SK-N-SH treated with all-trans-retinoic acid at 6 μM for 48 hours (cell line): ENCODE data around the gene IL12RB1.

Source experiments
- ATAC-seq: fragments of 200-7000 bp; cut with Tn5 transposase; 3 replicates; pipeline ENCODE4 v1.9.1; 2020; ENCODE audit warnings: mild to moderate bottlenecking, moderate library complexity
- ARNTL ChIP-seq: fragments of 450-650 bp; formaldehyde crosslinking; IDR thresholded peaks from 2 replicates; pipeline ENCODE4 v1.5.0; 2020; ENCODE audit warnings: low read depth, mild to moderate bottlenecking, moderate library complexity, borderline replicate concordance
- BACH2 ChIP-seq: fragments of 250-450 bp; sonication (Bioruptor Pico); IDR thresholded peaks from 2 replicates; pipeline ENCODE4 v1.9.0; 2021; ENCODE audit warnings: mild to moderate bottlenecking, borderline replicate concordance
- CSDC2 ChIP-seq: fragments of 250-450 bp; sonication (Bioruptor Pico); IDR thresholded peaks from 2 replicates; pipeline ENCODE4 v1.5.0; 2020; ENCODE audit warnings: mild to moderate bottlenecking, moderate library complexity
- ESRRG ChIP-seq: fragments of 250-450 bp; sonication (Bioruptor Pico); IDR thresholded peaks from 2 replicates; pipeline ENCODE4 v1.6.1; 2021; ENCODE audit warnings: mild to moderate bottlenecking
- GLIS3 ChIP-seq: fragments of 250-450 bp; sonication (Bioruptor Pico); IDR thresholded peaks from 2 replicates; pipeline ENCODE4 v1.5.0; 2020; ENCODE audit warnings: mild to moderate bottlenecking, moderate library complexity
- ISL1 ChIP-seq: fragments of 250-450 bp; sonication (Bioruptor Pico); IDR thresholded peaks from 2 replicates; pipeline ENCODE4 v2.1.2; 2022; ENCODE audit warnings: mild to moderate bottlenecking, moderate library complexity
- PPARA ChIP-seq: fragments of 250-450 bp; sonication (Bioruptor Pico); IDR thresholded peaks from 2 replicates; pipeline ENCODE4 v1.5.0; 2020; ENCODE audit warnings: mild to moderate bottlenecking, borderline replicate concordance
- RARB ChIP-seq: fragments of 250-450 bp; sonication (Bioruptor Pico); IDR thresholded peaks from 2 replicates; pipeline ENCODE4 v1.8.0; 2021; ENCODE audit warnings: mild to moderate bottlenecking, moderate library complexity
- TCF4 ChIP-seq: fragments of 250-450 bp; sonication (Bioruptor Pico); IDR thresholded peaks from 2 replicates; pipeline ENCODE4 v1.8.0; 2021; ENCODE audit warnings: mild to moderate bottlenecking, moderate library complexity, borderline replicate concordance
- TOX ChIP-seq: fragments of 250-450 bp; sonication (Bioruptor Pico); IDR thresholded peaks from 2 replicates; pipeline ENCODE4 v1.8.0; 2021; ENCODE audit warnings: mild to moderate bottlenecking, moderate library complexity, borderline replicate concordance
- ZC3H10 ChIP-seq: fragments of 250-450 bp; sonication (Bioruptor Pico); IDR thresholded peaks from 2 replicates; pipeline ENCODE4 v1.5.1; 2021; ENCODE audit warnings: mild to moderate bottlenecking, moderate library complexity
- ZFP3 ChIP-seq: fragments of 250-450 bp; sonication (Bioruptor Pico); IDR thresholded peaks from 2 replicates; pipeline ENCODE4 v1.5.0; 2020; ENCODE audit warnings: mild to moderate bottlenecking, moderate library complexity
- ZFP30 ChIP-seq: fragments of 450-650 bp; formaldehyde crosslinking; IDR thresholded peaks from 2 replicates; pipeline ENCODE4 v1.5.0; 2022; ENCODE audit warnings: mild to moderate bottlenecking, moderate library complexity
- ZNF565 ChIP-seq: fragments of 450-650 bp; formaldehyde crosslinking; conservative IDR thresholded peaks from 2 replicates; pipeline ENCODE4 v1.5.0; 2020; ENCODE audit warnings: low read depth, mild to moderate bottlenecking, moderate library complexity
- ZNF8 ChIP-seq: fragments of 450-650 bp; formaldehyde crosslinking; IDR thresholded peaks from 2 replicates; pipeline ENCODE4 v1.5.0; 2020; ENCODE audit warnings: mild to moderate bottlenecking, moderate library complexity
- TF ChIP-seq, protein P1 (sequence below): fragments of 250-450 bp; sonication (Bioruptor Pico); IDR thresholded peaks from 2 replicates; pipeline ENCODE4 v1.5.0; 2020; ENCODE audit warnings: mild to moderate bottlenecking, moderate library complexity
- TF ChIP-seq, protein P2 (sequence below): fragments of 250-450 bp; sonication (Bioruptor Pico); IDR thresholded peaks from 2 replicates; pipeline ENCODE4 v1.8.0; 2021; ENCODE audit warnings: low read depth, mild to moderate bottlenecking, moderate library complexity, borderline replicate concordance
- TF ChIP-seq, protein P3 (sequence below): fragments of 250-450 bp; sonication (Bioruptor Pico); IDR thresholded peaks from 2 replicates; pipeline ENCODE4 v1.5.1; 2021; ENCODE audit warnings: mild to moderate bottlenecking, moderate library complexity
- TF ChIP-seq, protein P4 (sequence below): fragments of 250-450 bp; sonication (Bioruptor Pico); IDR thresholded peaks from 2 replicates; pipeline ENCODE4 v1.5.1; 2020; ENCODE audit warnings: low read depth, mild to moderate bottlenecking, moderate library complexity

IL12RB1 gene

DNA sequence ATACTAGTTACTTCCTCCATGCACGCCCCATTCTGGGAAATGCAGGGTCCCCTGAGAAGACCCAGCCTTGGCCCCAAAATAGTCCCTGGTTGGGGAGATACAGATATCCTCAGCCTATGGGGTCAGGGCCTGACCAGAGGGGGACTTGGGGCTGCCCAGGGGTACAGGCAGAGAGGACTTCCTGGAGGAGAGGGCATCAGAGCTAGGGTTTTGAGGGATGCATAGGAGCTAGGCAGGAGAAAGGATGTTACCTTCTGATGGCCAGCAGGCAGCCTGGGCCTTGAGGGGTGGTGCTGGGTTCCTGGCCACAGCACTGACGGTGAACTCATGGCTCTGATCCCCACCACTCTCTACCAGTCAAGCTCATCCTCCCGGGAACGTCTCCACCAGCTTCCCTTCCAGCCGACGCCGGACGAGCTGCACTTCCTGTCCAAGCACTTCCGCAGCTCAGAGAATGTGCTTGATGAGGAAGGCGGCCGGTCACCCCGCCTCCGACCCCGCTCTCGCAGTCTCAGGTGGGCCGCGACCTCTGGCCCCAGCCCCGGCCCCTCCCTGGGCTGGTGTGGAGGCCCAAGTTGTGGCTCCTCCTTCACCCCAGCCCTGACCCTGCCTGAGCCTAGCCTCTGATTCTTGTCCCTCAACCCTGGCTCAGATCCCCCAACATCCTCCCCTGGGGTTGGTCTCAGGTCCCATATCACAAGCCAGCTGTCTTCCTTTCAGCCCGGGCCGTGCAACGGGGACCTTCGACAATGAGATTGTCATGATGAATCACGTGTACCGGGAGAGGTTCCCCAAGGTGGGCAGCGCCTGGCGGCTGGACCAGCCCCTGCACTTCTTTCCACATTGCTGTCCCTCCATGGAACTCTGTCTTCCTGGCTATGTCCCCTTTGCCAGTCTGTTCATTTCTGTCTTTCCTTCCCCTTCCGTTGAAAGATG is 36.4 kb upstream of the IL12RB1 start:
- TF ChIP-seq ZFP3, result peak; percentile 98
- no peak for TF ChIP-seq TCF4 (CRISPR knock-in tag)

DNA sequence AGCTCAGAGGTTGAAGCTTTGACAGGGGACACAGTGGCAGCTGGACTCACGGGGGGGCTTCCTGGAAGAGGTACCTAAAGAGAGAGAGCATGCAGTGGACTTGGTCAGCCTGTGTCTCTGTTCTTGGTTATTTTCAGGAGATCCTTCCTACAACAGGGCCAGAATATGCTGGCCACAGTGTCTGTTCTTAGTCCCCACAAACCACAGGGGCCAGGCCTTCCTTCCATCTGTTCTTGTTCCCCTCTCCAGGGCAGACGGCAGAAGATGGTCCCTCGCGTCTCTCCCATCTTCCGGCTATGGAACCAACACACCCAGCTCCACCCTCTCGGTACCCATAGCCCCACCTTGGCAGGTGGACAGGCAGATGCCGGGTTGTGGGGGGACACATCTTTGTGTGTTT is 35.7 kb upstream of the IL12RB1 start:
- no peak for TF ChIP-seq CSDC2 (CRISPR knock-in tag)
- TF ChIP-seq, protein P1, sequence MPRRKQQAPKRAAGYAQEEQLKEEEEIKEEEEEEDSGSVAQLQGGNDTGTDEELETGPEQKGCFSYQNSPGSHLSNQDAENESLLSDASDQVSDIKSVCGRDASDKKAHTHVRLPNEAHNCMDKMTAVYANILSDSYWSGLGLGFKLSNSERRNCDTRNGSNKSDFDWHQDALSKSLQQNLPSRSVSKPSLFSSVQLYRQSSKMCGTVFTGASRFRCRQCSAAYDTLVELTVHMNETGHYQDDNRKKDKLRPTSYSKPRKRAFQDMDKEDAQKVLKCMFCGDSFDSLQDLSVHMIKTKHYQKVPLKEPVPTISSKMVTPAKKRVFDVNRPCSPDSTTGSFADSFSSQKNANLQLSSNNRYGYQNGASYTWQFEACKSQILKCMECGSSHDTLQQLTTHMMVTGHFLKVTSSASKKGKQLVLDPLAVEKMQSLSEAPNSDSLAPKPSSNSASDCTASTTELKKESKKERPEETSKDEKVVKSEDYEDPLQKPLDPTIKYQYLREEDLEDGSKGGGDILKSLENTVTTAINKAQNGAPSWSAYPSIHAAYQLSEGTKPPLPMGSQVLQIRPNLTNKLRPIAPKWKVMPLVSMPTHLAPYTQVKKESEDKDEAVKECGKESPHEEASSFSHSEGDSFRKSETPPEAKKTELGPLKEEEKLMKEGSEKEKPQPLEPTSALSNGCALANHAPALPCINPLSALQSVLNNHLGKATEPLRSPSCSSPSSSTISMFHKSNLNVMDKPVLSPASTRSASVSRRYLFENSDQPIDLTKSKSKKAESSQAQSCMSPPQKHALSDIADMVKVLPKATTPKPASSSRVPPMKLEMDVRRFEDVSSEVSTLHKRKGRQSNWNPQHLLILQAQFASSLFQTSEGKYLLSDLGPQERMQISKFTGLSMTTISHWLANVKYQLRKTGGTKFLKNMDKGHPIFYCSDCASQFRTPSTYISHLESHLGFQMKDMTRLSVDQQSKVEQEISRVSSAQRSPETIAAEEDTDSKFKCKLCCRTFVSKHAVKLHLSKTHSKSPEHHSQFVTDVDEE (CRISPR knock-in tag), result no peak
- TF ChIP-seq, protein P2, sequence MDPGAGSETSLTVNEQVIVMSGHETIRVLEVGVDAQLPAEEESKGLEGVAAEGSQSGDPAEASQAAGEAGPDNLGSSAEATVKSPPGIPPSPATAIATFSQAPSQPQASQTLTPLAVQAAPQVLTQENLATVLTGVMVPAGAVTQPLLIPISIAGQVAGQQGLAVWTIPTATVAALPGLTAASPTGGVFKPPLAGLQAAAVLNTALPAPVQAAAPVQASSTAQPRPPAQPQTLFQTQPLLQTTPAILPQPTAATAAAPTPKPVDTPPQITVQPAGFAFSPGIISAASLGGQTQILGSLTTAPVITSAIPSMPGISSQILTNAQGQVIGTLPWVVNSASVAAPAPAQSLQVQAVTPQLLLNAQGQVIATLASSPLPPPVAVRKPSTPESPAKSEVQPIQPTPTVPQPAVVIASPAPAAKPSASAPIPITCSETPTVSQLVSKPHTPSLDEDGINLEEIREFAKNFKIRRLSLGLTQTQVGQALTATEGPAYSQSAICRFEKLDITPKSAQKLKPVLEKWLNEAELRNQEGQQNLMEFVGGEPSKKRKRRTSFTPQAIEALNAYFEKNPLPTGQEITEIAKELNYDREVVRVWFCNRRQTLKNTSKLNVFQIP, result no peak
- TF ChIP-seq, all 23 proteins: peak for 0
- ATAC-seq, result no peak

More for the DNA sequence above, 36.4 kb upstream of the IL12RB1 start:
- ATAC-seq, result no peak

DNA sequence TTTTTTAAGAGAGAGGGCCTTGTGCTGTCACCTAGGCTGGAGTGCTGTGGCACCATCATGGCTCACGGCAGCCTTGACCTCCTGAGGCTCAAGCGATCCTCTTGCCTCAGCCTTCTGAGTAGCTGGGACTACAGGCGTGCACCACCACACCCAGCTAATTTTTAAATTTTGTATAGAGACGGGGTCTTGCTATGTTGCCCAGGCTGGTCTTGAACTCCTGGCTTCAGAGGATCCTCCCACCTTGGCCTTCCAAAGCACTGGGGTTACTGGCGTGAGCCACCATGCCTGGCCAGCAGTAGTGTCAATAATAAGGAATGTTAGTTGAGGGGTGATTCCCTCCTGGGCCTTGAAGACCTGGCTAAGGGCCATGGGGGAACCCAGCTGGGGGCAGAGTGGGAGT is 34.4 kb upstream of the IL12RB1 start:
- TF ChIP-seq, protein P3, sequence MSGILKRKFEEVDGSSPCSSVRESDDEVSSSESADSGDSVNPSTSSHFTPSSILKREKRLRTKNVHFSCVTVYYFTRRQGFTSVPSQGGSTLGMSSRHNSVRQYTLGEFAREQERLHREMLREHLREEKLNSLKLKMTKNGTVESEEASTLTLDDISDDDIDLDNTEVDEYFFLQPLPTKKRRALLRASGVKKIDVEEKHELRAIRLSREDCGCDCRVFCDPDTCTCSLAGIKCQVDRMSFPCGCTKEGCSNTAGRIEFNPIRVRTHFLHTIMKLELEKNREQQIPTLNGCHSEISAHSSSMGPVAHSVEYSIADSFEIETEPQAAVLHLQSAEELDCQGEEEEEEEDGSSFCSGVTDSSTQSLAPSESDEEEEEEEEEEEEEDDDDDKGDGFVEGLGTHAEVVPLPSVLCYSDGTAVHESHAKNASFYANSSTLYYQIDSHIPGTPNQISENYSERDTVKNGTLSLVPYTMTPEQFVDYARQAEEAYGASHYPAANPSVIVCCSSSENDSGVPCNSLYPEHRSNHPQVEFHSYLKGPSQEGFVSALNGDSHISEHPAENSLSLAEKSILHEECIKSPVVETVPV, result no peak
- no peak for TF ChIP-seq ZNF8 (CRISPR knock-in tag)
- no peak for TF ChIP-seq ESRRG (CRISPR knock-in tag)
- no peak for TF ChIP-seq GLIS3
- TF ChIP-seq ARNTL (CRISPR knock-in tag), result no peak
- no peak for TF ChIP-seq TOX (CRISPR knock-in tag)
- no peak for TF ChIP-seq RARB (CRISPR knock-in tag)
- TF ChIP-seq, protein P1 (CRISPR knock-in tag), result no peak
- no peak for TF ChIP-seq ZFP30 (CRISPR knock-in tag)
- no peak for TF ChIP-seq ZC3H10 (CRISPR knock-in tag)
- TF ChIP-seq BACH2 (CRISPR knock-in tag), result no peak
- no peak for TF ChIP-seq ISL1 (CRISPR knock-in tag)
- TF ChIP-seq ZNF565, result no peak
- no peak for TF ChIP-seq ZFP3
- TF ChIP-seq PPARA (CRISPR knock-in tag), result no peak
- TF ChIP-seq, protein P4, sequence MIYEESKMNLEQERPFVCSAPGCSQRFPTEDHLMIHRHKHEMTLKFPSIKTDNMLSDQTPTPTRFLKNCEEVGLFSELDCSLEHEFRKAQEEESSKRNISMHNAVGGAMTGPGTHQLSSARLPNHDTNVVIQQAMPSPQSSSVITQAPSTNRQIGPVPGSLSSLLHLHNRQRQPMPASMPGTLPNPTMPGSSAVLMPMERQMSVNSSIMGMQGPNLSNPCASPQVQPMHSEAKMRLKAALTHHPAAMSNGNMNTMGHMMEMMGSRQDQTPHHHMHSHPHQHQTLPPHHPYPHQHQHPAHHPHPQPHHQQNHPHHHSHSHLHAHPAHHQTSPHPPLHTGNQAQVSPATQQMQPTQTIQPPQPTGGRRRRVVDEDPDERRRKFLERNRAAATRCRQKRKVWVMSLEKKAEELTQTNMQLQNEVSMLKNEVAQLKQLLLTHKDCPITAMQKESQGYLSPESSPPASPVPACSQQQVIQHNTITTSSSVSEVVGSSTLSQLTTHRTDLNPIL (CRISPR knock-in tag), result no peak
- no peak for ATAC-seq
